ENCODE measurements around the gene DCAF12.

DNA sequence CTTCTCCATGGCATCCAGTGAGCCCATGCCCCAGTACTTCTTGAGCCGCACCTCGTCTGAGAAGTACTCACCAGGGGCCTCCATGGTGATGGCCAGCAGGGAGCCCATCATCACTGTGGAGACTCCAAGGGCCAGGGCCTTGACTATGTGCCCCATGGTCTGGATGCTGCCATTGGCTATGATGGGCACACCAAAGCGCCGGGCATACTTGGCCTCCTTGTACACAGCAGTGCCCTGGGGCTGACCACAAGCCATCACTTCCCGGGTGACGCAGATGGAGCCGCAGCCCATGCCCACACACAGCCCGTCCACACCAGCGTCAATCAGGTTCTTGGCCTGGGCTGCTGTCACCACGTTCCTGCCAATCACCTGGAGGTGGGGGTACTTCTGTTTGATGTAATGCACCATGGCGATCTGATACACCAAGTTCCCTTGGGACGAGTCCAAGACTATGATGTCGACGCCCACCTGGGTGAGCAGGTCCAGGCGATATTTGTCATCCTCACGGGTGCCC, 7.0 kb upstream of the DCAF12 start:
- TF ChIP-seq, protein P1, sequence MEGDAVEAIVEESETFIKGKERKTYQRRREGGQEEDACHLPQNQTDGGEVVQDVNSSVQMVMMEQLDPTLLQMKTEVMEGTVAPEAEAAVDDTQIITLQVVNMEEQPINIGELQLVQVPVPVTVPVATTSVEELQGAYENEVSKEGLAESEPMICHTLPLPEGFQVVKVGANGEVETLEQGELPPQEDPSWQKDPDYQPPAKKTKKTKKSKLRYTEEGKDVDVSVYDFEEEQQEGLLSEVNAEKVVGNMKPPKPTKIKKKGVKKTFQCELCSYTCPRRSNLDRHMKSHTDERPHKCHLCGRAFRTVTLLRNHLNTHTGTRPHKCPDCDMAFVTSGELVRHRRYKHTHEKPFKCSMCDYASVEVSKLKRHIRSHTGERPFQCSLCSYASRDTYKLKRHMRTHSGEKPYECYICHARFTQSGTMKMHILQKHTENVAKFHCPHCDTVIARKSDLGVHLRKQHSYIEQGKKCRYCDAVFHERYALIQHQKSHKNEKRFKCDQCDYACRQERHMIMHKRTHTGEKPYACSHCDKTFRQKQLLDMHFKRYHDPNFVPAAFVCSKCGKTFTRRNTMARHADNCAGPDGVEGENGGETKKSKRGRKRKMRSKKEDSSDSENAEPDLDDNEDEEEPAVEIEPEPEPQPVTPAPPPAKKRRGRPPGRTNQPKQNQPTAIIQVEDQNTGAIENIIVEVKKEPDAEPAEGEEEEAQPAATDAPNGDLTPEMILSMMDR (conservative IDR thresholded peaks at IDR 0.05; ENCODE audit: low read depth, low read length), result no peak
- TF ChIP-seq FOS (IDR thresholded peaks at IDR 0.05; ENCODE audit: low read depth, low read length), result no peak
- no peak for TF ChIP-seq RCOR1 (IDR thresholded peaks at IDR 0.05; ENCODE audit: insufficient replicate concordance, low read length)
